Measurements from ENCODE around the gene CDH12.

- TF ChIP-seq CTCF (IDR thresholded peaks at IDR 0.05 in 2 of 3, conservative IDR thresholded peaks at IDR 0.05 in 1 of 3; ENCODE audit: control insufficient read depth in 2 of 3, extremely low read depth in 1 of 3, insufficient read depth in 1 of 3, low read depth in 3 of 3, low read length in 3 of 3), result no peak
- TF ChIP-seq SIX5 (IDR thresholded peaks at IDR 0.05; ENCODE audit: low read depth, low read length, severe bottlenecking), result no peak
- no peak for TF ChIP-seq RAD21 (IDR thresholded peaks at IDR 0.05; ENCODE audit: insufficient read depth, low read depth, low read length)
- TF ChIP-seq TCF12 (IDR thresholded peaks at IDR 0.05; ENCODE audit: low read depth, low read length), result no peak
- TF ChIP-seq RELA (IDR thresholded peaks at IDR 0.05; ENCODE audit: borderline replicate concordance, partially characterized antibody), result no peak
- TF ChIP-seq FOS (IDR thresholded peaks at IDR 0.05; ENCODE audit: borderline replicate concordance, extremely low read depth, insufficient read length), result no peak
- no peak for TF ChIP-seq GATAD2B (conservative IDR thresholded peaks at IDR 0.05; ENCODE audit: low read depth)
- TF ChIP-seq PAX8 (IDR thresholded peaks at IDR 0.05), result no peak
These were observed 276.1 kb downstream of the CDH12 start for GRCh38 chr5:22577006-22577405.

Measured in GM12878 (cell line).